Measurements from ENCODE around the gene TPRG1.

DNA sequence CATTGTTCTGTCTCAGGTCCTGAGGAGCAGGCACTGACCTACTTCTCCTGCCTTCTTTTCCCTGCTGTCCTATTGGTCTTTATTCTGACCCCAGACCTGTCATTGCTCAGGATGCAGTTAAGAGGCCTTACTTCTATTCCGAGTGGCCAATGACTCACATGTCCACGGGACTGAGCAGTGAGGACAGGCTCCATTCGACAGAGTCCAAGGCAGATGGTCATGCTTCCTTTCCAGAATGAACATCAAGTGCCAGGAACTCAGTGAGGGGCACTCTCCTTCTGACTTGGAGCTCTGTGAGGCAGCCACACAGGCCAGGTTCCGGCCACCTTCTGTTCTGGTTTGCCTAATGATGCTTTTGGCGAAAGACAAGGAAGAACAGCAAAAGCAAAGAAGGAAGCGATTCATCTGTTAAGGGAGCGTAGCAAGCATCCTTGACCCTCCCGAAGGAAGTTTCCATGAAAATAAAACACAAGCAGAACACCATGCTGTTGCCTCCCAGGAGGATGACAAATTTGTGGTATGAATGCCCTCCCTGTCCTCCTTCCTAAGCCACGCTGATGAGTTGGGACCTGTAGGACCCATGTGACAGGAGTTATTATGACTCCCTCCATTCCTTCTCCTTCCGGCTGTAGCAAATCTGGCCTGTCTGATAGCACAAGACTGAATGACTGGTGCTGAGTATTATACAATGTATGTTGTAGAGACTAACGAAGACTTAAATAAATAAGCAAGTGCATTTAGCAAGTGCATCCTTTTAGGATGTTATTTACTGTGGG is 14.4 kb upstream of the TPRG1 start:
- TF ChIP-seq, protein P1, sequence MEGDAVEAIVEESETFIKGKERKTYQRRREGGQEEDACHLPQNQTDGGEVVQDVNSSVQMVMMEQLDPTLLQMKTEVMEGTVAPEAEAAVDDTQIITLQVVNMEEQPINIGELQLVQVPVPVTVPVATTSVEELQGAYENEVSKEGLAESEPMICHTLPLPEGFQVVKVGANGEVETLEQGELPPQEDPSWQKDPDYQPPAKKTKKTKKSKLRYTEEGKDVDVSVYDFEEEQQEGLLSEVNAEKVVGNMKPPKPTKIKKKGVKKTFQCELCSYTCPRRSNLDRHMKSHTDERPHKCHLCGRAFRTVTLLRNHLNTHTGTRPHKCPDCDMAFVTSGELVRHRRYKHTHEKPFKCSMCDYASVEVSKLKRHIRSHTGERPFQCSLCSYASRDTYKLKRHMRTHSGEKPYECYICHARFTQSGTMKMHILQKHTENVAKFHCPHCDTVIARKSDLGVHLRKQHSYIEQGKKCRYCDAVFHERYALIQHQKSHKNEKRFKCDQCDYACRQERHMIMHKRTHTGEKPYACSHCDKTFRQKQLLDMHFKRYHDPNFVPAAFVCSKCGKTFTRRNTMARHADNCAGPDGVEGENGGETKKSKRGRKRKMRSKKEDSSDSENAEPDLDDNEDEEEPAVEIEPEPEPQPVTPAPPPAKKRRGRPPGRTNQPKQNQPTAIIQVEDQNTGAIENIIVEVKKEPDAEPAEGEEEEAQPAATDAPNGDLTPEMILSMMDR (conservative IDR thresholded peaks at IDR 0.05): no peak
- no peak for TF ChIP-seq ZFX (IDR thresholded peaks at IDR 0.05)
